ENCODE data around the gene CFAP92.

DNA sequence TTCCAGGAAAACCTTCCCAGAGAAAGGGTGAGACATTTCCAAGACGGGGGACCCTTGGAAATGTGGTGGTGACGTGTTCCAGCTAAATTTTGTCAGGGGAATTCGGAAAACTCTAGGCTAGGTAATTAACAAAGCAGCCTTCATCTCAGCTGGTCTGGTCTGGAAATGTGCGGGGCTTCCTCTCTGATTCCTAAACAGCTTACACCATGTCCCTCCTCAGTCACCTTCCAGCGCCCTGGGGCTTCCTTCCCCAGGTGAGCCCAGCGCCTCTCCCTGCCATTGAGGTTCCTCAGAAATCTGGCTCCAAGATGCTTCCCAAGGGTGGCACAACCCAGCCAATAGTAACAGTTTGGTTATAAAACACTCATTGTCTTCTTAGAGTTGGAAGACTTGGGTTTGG lies 113.9 kb downstream of the CFAP92 start:
- TF ChIP-seq, protein P1, sequence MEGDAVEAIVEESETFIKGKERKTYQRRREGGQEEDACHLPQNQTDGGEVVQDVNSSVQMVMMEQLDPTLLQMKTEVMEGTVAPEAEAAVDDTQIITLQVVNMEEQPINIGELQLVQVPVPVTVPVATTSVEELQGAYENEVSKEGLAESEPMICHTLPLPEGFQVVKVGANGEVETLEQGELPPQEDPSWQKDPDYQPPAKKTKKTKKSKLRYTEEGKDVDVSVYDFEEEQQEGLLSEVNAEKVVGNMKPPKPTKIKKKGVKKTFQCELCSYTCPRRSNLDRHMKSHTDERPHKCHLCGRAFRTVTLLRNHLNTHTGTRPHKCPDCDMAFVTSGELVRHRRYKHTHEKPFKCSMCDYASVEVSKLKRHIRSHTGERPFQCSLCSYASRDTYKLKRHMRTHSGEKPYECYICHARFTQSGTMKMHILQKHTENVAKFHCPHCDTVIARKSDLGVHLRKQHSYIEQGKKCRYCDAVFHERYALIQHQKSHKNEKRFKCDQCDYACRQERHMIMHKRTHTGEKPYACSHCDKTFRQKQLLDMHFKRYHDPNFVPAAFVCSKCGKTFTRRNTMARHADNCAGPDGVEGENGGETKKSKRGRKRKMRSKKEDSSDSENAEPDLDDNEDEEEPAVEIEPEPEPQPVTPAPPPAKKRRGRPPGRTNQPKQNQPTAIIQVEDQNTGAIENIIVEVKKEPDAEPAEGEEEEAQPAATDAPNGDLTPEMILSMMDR (IDR thresholded peaks at IDR 0.05; ENCODE audit: low read length): no peak
- TF ChIP-seq EZH2 (optimal IDR thresholded peaks at IDR 0.05; ENCODE audit: low read depth, low read length): no peak
- no peak for TF ChIP-seq EZH2phosphoT487 (IDR thresholded peaks at IDR 0.05; ENCODE audit: low read length)

All from MM.1S (cell line).